SK-N-SH (cell line): ENCODE data around the gene MLX. TPM values are rescaled to one million over a fixed set of nuclear protein-coding genes. Genes with fewer than 3 reads are reported as not detected.

ENCODE experiments used
- CTCF ChIA-PET: fragments of 300-600, 350-600 bp; formaldehyde crosslinking; extraction: SDS; loops from one replicate; lab custom pipeline; 2021; lab: Yijun Ruan, JAX
- POLR2A ChIA-PET: fragments of 350-600 bp; sonication (Branson Sonifier 250); formaldehyde crosslinking; extraction: SDS; loops from one replicate; lab custom pipeline; 2020; ENCODE audit warnings: antibody characterized with exemption, inconsistent platforms; lab: Yijun Ruan, JAX
- DNase-seq: peaks from one replicate; pipeline ENCODE4 v3.0.0; 2012
- H2AFZ ChIP-seq: fragments of 200-600 bp; sonication (generic); 2 replicates; pipeline ENCODE4 v1.8.1; 2016; ENCODE audit warnings: antibody characterized with exemption, mild to moderate bottlenecking, low read depth
- H3F3A ChIP-seq: fragments of 200-600 bp; sonication (generic); replicated peaks from 2 replicates; pipeline ENCODE3; 2016; ENCODE audit warnings: antibody characterized with exemption, mild to moderate bottlenecking; ENCODE audit not compliant: insufficient read depth
- H3K27ac ChIP-seq, 2 experiments: fragments of 200-500 bp in 1 of 2; fragments of 200-600 bp in 1 of 2; sonication (Bioruptor generic) in 1 of 2; sonication (generic), shearing (Covaris generic) in 1 of 2; 2 replicates each; pipeline versions ENCODE4 v1.5.1 to v1.6.1; 2014 to 2016; ENCODE audit warnings: low read depth in 2 of 2, inconsistent platforms in 1 of 2, low read length in 1 of 2, mild to moderate bottlenecking in 1 of 2, mixed read lengths in 1 of 2
- H3K27me3 ChIP-seq: fragments of 200-600 bp; sonication (generic), shearing (Covaris generic); 2 replicates; pipeline ENCODE4 v1.6.1; 2016; ENCODE audit warnings: mixed run types; ENCODE audit not compliant: insufficient read depth
- H3K36me3 ChIP-seq, 2 experiments: fragments of 200-500 bp in 1 of 2; fragments of 200-600 bp in 1 of 2; sonication (Bioruptor generic) in 1 of 2; sonication (generic) in 1 of 2; replicated peaks in 1 of 2; 2 replicates each; pipeline versions ENCODE3 to v1.5.1; 2014 to 2016; ENCODE audit warnings: low read length in 1 of 2, mild to moderate bottlenecking in 1 of 2; ENCODE audit not compliant: insufficient read depth in 2 of 2, control insufficient read depth in 1 of 2
- H3K4me1 ChIP-seq, 2 experiments: fragments of 200-500 bp in 1 of 2; fragments of 200-600 bp in 1 of 2; sonication (Bioruptor generic) in 1 of 2; sonication (generic), shearing (Covaris generic) in 1 of 2; 2 replicates each; pipeline versions ENCODE4 v1.5.1 to v1.6.1; 2014 to 2016; ENCODE audit warnings: low read depth in 1 of 2, low read length in 1 of 2, mixed run types in 1 of 2; ENCODE audit not compliant: insufficient read depth in 2 of 2, control insufficient read depth in 1 of 2
- H3K4me2 ChIP-seq: fragments of 200-600 bp; sonication (generic), shearing (Covaris generic); 2 replicates; pipeline ENCODE4 v1.6.1; 2017; ENCODE audit warnings: mixed run types
- H3K4me3 ChIP-seq, 2 experiments: fragments of 200-500 bp in 1 of 2; fragments of 200-600 bp in 1 of 2; sonication (Bioruptor generic) in 1 of 2; sonication (generic), shearing (Covaris generic) in 1 of 2; 2 replicates each; pipeline versions ENCODE4 v1.5.1 to v1.8.1; 2014 to 2016; ENCODE audit warnings: low read depth in 2 of 2, inconsistent platforms in 1 of 2, low read length in 1 of 2, mild to moderate bottlenecking in 1 of 2, mixed read lengths in 1 of 2, moderate library complexity in 1 of 2
- H3K79me2 ChIP-seq: fragments of 200-600 bp; sonication (generic); 2 replicates; pipeline ENCODE4 v1.8.1; 2017; ENCODE audit warnings: mild to moderate bottlenecking; ENCODE audit not compliant: insufficient read depth
- H3K9ac ChIP-seq: fragments of 200-600 bp; sonication (generic); 2 replicates; pipeline ENCODE4 v1.6.1; 2017; ENCODE audit warnings: mixed run types
- H3K9me2 ChIP-seq: fragments of 200-600 bp; sonication (generic); 2 replicates; pipeline ENCODE4 v1.6.1; 2017; ENCODE audit warnings: mixed run types
- H3K9me3 ChIP-seq: fragments of 200-600 bp; sonication (generic); 2 replicates; pipeline ENCODE4 v1.6.1; 2017; ENCODE audit warnings: mixed run types, mild to moderate bottlenecking, moderate library complexity
- H4K20me1 ChIP-seq: fragments of 200-600 bp; sonication (generic); 2 replicates; pipeline ENCODE4 v1.6.1; 2017; ENCODE audit warnings: mild to moderate bottlenecking, mixed run types; ENCODE audit not compliant: insufficient read depth
- CHD2 ChIP-seq: fragments of 150-350 bp; IDR thresholded peaks from 2 replicates; pipeline ENCODE4 v1.6.1; 2018; ENCODE audit warnings: low read length; ENCODE audit not compliant: partially characterized antibody
- ELF1 ChIP-seq: IDR thresholded peaks from 2 replicates; pipeline ENCODE4 v1.4.0; 2012
- EP300 ChIP-seq, 2 experiments: IDR thresholded peaks; 2 replicates each; pipeline versions ENCODE4 v1.4.0 to v1.6.1; 2012; ENCODE audit warnings: borderline replicate concordance in 1 of 2, low read depth in 1 of 2, low read length in 1 of 2
- EZH2phosphoT487 ChIP-seq: fragments of 200-600 bp; sonication (generic); IDR thresholded peaks from 2 replicates; pipeline ENCODE4 v1.6.1; 2017; ENCODE audit warnings: low read depth, mixed run types, mild to moderate bottlenecking, antibody characterized with exemption, moderate library complexity, borderline replicate concordance
- FOSL2 ChIP-seq: IDR thresholded peaks from 2 replicates; pipeline ENCODE4 v1.4.0; 2012; ENCODE audit warnings: low read depth, mild to moderate bottlenecking, moderate library complexity, borderline replicate concordance
- FOXM1 ChIP-seq: IDR thresholded peaks from 2 replicates; pipeline ENCODE4 v1.4.0; 2012; ENCODE audit warnings: low read depth, mild to moderate bottlenecking
- JUND ChIP-seq: IDR thresholded peaks from 2 replicates; pipeline ENCODE4 v1.4.0; 2012
- MEF2A ChIP-seq: IDR thresholded peaks from 2 replicates; pipeline ENCODE4 v1.4.0; 2012; ENCODE audit warnings: low read depth, borderline replicate concordance
- MXI1 ChIP-seq: IDR thresholded peaks from 2 replicates; pipeline ENCODE4 v1.6.1; 2012; ENCODE audit warnings: mild to moderate bottlenecking, low read depth, low read length, improper control_type of control experiment
- NFIC ChIP-seq: IDR thresholded peaks from 2 replicates; pipeline ENCODE4 v1.4.0; 2012; ENCODE audit warnings: borderline replicate concordance
- NRF1 ChIP-seq: IDR thresholded peaks from 2 replicates; pipeline ENCODE4 v1.6.1; 2012; ENCODE audit warnings: low read depth, mild to moderate bottlenecking, low read length
- PBX3 ChIP-seq: IDR thresholded peaks from 2 replicates; pipeline ENCODE4; 2012
- POLR2AphosphoS5 ChIP-seq: IDR thresholded peaks from 2 replicates; pipeline ENCODE4 v1.6.1; 2012; ENCODE audit warnings: low read depth, low read length
- RCOR1 ChIP-seq: fragments of 150-350 bp; IDR thresholded peaks from 2 replicates; pipeline ENCODE4 v1.6.1; 2017; ENCODE audit warnings: antibody characterized with exemption, low read length
- RXRA ChIP-seq: IDR thresholded peaks from 2 replicates; pipeline ENCODE4 v1.4.0; 2012; ENCODE audit warnings: low read depth, mild to moderate bottlenecking, borderline replicate concordance
- SMC3 ChIP-seq: IDR thresholded peaks from 2 replicates; pipeline ENCODE4 v1.6.1; 2012; ENCODE audit warnings: low read depth, low read length, improper control_type of control experiment
- TAF1 ChIP-seq: IDR thresholded peaks from 2 replicates; pipeline ENCODE4 v1.6.1; 2012; ENCODE audit warnings: low read depth, mild to moderate bottlenecking, low read length, moderate library complexity, borderline replicate concordance
- TCF12 ChIP-seq: IDR thresholded peaks from 2 replicates; pipeline ENCODE4 v1.4.0; 2012
- USF1 ChIP-seq: IDR thresholded peaks from 2 replicates; pipeline ENCODE4 v1.4.0; 2012; ENCODE audit warnings: low read depth, borderline replicate concordance
- YY1 ChIP-seq: IDR thresholded peaks from 2 replicates; pipeline ENCODE4 v1.4.0; 2012; ENCODE audit warnings: low read depth, mild to moderate bottlenecking
- WGBS: methylation state at CpG from one replicate; pipeline ENCODE4 v1.1.6; 2017; ENCODE audit warnings: low lambda C conversion rate; 5-methylcytosine and 5-hydroxymethylcytosine counted together
- polyA plus RNA-seq, 3 experiments: library from polyadenylated mRNA; depleted of rRNA; stranded (reverse); fragments of >200 nt; gene quantifications; 2 replicates each; pipeline ENCODE4 v1.2.3, GENCODE V29; 2012
- TF ChIP-seq, protein P1 (sequence below): fragments of 150-350 bp; IDR thresholded peaks from 2 replicates; pipeline ENCODE4 v1.6.1; 2017; ENCODE audit warnings: antibody characterized with exemption, low read length, low read depth, borderline replicate concordance
- TF ChIP-seq, protein P2 (sequence below): fragments of 150-350 bp; IDR thresholded peaks from 2 replicates; pipeline ENCODE4 v1.6.1; 2016; ENCODE audit warnings: mild to moderate bottlenecking, low read depth, low read length

Gene MLX
- polyA plus RNA-seq, 1 of the 3 experiments (the other 2 are of a cell fraction) = 44.5 TPM

DNA sequence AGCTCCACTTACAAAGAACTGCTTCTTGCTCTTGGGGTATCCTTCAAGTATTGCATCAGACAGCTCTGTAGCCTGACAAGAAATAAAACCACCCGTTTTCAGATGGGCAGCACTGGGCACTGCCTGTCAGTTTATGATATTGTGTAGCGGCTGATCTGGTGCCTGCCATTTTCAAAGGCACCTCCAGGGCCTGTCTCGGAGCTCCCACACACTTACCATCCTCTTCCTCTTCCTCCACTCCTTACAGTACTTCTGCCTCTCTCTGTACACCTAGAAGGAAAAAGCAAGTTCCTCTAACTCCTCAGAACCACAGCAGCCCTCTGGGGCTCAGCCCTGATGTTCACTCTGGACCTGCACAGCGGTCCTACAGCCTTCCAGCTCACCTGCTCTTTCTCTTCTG, 6.2 kb downstream of the MLX start:
- TF ChIP-seq FOXM1 (no peak), POLR2AphosphoS5 (no peak), MXI1 (no peak), USF1 (no peak), RCOR1 (no peak), EP300 (IDR thresholded peaks at IDR 0.05; ENCODE audit: borderline replicate concordance in 1 of 2, low read depth in 1 of 2, low read length in 1 of 2) (no peak), FOSL2 (no peak), PBX3 (no peak), JUND (no peak), NRF1 (no peak), YY1 (no peak)
- TF ChIP-seq, protein P1, sequence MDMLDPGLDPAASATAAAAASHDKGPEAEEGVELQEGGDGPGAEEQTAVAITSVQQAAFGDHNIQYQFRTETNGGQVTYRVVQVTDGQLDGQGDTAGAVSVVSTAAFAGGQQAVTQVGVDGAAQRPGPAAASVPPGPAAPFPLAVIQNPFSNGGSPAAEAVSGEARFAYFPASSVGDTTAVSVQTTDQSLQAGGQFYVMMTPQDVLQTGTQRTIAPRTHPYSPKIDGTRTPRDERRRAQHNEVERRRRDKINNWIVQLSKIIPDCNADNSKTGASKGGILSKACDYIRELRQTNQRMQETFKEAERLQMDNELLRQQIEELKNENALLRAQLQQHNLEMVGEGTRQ = no peak
- Histone ChIP-seq H3K9ac (no peak overlapping the region), H4K20me1 (no peaks in the 10 kb centered on the region), H3F3A (peaks cover 52% of the 10 kb centered on the region), H3K36me3 (peaks cover 53 to 61% of the 10 kb centered on the region in 2 experiments), H3K4me3 (no peak overlapping the region), H3K9me3 (no peaks in the 10 kb centered on the region), H3K27me3 (no peaks in the 10 kb centered on the region), H3K4me2 (no peak overlapping the region), H3K4me1 (peaks cover 6 to 8% of the 10 kb centered on the region in 2 experiments; a peak in 2 of 4 replicates), H3K27ac (no peak overlapping the region), H3K79me2 (peaks cover 75% of the 10 kb centered on the region), H2AFZ (no peak overlapping the region), H3K9me2 (no peaks in the 10 kb centered on the region)
- WGBS = 77% methylated on average over 4 of the region's 4 CpGs
- DNase-seq = no peak
- ChIA-PET POLR2A (no interaction called here), CTCF (interaction anchor here (0.7 to 8.3 kb wide), 3 partner anchors 41 to 247 kb away, joined by 3 to 221 read pairs (median 4); partner anchors contain the start of genes CCR10 and PLEKHH3)

DNA sequence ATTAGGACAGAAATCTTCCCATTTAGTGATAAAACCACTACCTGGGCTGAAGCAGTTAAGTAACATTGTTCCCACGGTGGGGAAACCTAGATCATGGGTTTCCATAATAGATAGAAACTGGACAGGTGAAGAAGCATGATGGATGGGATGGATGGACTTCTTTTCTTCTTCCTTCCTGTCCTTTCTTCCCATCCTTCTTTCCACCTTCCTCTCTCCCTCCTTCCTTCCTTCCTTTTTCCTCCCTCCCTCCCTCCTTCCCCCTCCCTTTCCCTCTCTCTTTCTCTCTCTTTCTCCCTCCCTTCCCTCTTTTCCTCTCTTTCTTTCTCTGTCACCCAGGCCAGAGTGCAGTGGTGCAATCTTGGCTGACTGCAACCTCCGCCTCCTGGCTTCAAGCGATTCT, 7.6 kb downstream of the MLX start:
- no peak overlapping the region for H3K27ac ChIP-seq
- H3K27me3 ChIP-seq = no peaks in the 10 kb centered on the region
- peaks cover 71% of the 10 kb centered on the region for H3K79me2 ChIP-seq
- no peaks in the 10 kb centered on the region for H3K9me3 ChIP-seq
- H3K4me1 ChIP-seq = peaks cover 7 to 8% of the 10 kb centered on the region in 2 experiments; a peak in 2 of 4 replicates
- H3K9ac ChIP-seq = no peak overlapping the region
- peaks cover 41 to 50% of the 10 kb centered on the region in 2 experiments for H3K36me3 ChIP-seq
- peaks cover 57% of the 10 kb centered on the region for H3F3A ChIP-seq
- ChIA-PET POLR2A (interaction anchor here (0.8 kb wide), 1 partner anchor 11 kb away, joined by 3 read pairs; no protein-coding TSS in a partner anchor), CTCF (interaction anchor here (1.1 to 8.3 kb wide), 2 partner anchors 103 to 125 kb away, joined by 3 to 221 read pairs; partner anchors contain the start of genes CCR10 and PLEKHH3)
- DNase-seq = no peak
- no peak overlapping the region for H3K4me2 ChIP-seq
- no peak overlapping the region for H2AFZ ChIP-seq
- 77% methylated on average over 3 of the region's 3 CpGs for WGBS
- no peak overlapping the region for H3K4me3 ChIP-seq
- no peaks in the 10 kb centered on the region for H3K9me2 ChIP-seq
- H4K20me1 ChIP-seq = no peaks in the 10 kb centered on the region
- no peak for TF ChIP-seq TAF1
- TF ChIP-seq NFIC = no peak
- TF ChIP-seq RXRA = no peak
- TF ChIP-seq, protein P2, sequence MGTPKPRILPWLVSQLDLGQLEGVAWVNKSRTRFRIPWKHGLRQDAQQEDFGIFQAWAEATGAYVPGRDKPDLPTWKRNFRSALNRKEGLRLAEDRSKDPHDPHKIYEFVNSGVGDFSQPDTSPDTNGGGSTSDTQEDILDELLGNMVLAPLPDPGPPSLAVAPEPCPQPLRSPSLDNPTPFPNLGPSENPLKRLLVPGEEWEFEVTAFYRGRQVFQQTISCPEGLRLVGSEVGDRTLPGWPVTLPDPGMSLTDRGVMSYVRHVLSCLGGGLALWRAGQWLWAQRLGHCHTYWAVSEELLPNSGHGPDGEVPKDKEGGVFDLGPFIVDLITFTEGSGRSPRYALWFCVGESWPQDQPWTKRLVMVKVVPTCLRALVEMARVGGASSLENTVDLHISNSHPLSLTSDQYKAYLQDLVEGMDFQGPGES = no peak
- no peak for TF ChIP-seq CHD2
- TF ChIP-seq ELF1 = no peak
- TF ChIP-seq NRF1 = no peak
- TF ChIP-seq EZH2phosphoT487 = no peak
- TF ChIP-seq FOSL2 = no peak
- no peak for TF ChIP-seq PBX3
- TF ChIP-seq TCF12 = no peak
- no peak for TF ChIP-seq SMC3
- no peak for TF ChIP-seq POLR2AphosphoS5
- TF ChIP-seq MEF2A = no peak
- TF ChIP-seq FOXM1 = no peak
